ENCODE results near the gene HNRNPUL1.

DNA sequence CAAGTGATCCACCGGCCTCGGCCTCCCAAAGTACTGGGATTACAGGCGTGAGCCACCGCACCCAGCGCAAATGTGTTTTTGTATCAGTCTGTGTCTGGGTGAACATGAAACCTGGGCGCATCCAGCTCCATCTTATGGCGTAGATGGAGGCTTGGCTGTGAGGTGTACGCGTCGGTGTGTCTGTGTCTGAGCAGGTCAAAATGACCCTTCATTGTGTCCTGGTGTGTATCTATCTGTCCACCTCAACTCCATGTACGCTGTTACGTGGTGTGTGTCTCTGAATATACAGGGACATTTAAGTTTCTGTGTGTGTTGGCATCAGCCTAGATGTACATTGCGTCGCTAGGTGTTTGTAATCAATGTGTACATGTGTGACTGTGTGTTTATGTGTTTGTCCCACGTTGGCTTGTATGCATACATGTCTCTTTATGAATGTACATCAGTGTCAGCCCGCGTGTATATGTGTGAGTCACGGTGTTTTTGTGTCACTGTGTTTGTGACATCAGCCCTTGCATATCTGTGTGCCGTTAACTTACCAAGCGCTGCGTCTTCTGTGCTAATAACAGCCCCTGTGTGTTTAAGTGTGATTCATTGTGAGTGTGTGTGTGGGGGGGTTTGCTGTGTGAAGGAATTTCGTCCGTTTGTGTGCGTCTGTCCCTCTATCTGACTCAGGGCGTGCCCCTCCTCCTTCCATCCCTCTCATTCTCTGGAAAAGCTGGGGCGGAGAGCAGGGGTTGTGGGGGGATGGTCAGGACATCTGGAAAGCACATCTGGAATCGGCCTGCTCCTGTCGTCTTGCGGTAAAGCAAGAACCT is 38.7 kb upstream of the HNRNPUL1 start:
- TF ChIP-seq, protein P1, sequence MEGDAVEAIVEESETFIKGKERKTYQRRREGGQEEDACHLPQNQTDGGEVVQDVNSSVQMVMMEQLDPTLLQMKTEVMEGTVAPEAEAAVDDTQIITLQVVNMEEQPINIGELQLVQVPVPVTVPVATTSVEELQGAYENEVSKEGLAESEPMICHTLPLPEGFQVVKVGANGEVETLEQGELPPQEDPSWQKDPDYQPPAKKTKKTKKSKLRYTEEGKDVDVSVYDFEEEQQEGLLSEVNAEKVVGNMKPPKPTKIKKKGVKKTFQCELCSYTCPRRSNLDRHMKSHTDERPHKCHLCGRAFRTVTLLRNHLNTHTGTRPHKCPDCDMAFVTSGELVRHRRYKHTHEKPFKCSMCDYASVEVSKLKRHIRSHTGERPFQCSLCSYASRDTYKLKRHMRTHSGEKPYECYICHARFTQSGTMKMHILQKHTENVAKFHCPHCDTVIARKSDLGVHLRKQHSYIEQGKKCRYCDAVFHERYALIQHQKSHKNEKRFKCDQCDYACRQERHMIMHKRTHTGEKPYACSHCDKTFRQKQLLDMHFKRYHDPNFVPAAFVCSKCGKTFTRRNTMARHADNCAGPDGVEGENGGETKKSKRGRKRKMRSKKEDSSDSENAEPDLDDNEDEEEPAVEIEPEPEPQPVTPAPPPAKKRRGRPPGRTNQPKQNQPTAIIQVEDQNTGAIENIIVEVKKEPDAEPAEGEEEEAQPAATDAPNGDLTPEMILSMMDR (conservative IDR thresholded peaks at IDR 0.05; ENCODE audit: low read length) = no peak
- no peak for TF ChIP-seq EZH2phosphoT487 (IDR thresholded peaks at IDR 0.05; ENCODE audit: borderline replicate concordance, low read depth, low read length)

Measured in OCI-LY7 (cell line).